Loucy (cell line): ENCODE results near the gene CNTRL.

ENCODE experiments used
- H2AFZ ChIP-seq: fragments of 200-600 bp; sonication (generic); 2 replicates; pipeline ENCODE4 v1.6.0; 2016; ENCODE audit warnings: antibody characterized with exemption, mild to moderate bottlenecking, low read length, moderate library complexity
- H3F3A ChIP-seq: fragments of 200-600 bp; 2 replicates; pipeline ENCODE4 v1.6.0; 2016; ENCODE audit warnings: antibody characterized with exemption, low read depth, mild to moderate bottlenecking
- H3K27me3 ChIP-seq: fragments of 200-600 bp; sonication (generic); 2 replicates; pipeline ENCODE4 v1.6.1; 2014; ENCODE audit warnings: low read length, mild to moderate bottlenecking; ENCODE audit not compliant: insufficient read depth, poor library complexity, severe bottlenecking
- H3K36me3 ChIP-seq: fragments of 200-600 bp; sonication (generic); 2 replicates; pipeline ENCODE4 v1.6.1; 2016; ENCODE audit warnings: low read length; ENCODE audit not compliant: insufficient read depth
- H3K4me1 ChIP-seq: fragments of 200-600 bp; sonication (generic); 2 replicates; pipeline ENCODE4 v1.5.1; 2014; ENCODE audit warnings: low read length, mild to moderate bottlenecking; ENCODE audit not compliant: insufficient read depth, poor library complexity, severe bottlenecking
- H3K4me2 ChIP-seq: fragments of 200-600 bp; sonication (generic); 2 replicates; pipeline ENCODE4 v1.6.0; 2014; ENCODE audit warnings: antibody characterized with exemption, low read length, low read depth, mild to moderate bottlenecking; ENCODE audit not compliant: poor library complexity, severe bottlenecking
- H3K4me3 ChIP-seq: fragments of 200-600 bp; sonication (generic); 2 replicates; pipeline ENCODE4 v1.5.1; 2014; ENCODE audit warnings: low read length, mild to moderate bottlenecking, mixed read lengths; ENCODE audit not compliant: poor library complexity, severe bottlenecking
- H3K79me2 ChIP-seq: fragments of 200-600 bp; sonication (generic); 2 replicates; pipeline ENCODE4 v1.6.1; 2014; ENCODE audit warnings: low read length; ENCODE audit not compliant: insufficient read depth
- H3K9ac ChIP-seq: fragments of 200-600 bp; sonication (generic); 2 replicates; pipeline ENCODE4 v1.6.0; 2014; ENCODE audit warnings: mild to moderate bottlenecking, low read depth, low read length, moderate library complexity; ENCODE audit not compliant: poor library complexity, severe bottlenecking
- H3K9me2 ChIP-seq: fragments of 200-600 bp; sonication (generic); replicated peaks from 2 replicates; pipeline ENCODE4 v1.6.1; 2016; ENCODE audit warnings: low read depth, low read length, mixed read lengths
- H3K9me3 ChIP-seq: fragments of 200-600 bp; sonication (generic); 2 replicates; pipeline ENCODE4 v1.6.1; 2014; ENCODE audit warnings: mild to moderate bottlenecking, antibody characterized with exemption, low read length, low read depth; ENCODE audit not compliant: insufficient read depth
- H4K20me1 ChIP-seq: fragments of 200-600 bp; sonication (generic); 2 replicates; pipeline ENCODE4 v1.6.0; 2014; ENCODE audit warnings: antibody characterized with exemption, low read length, mild to moderate bottlenecking; ENCODE audit not compliant: insufficient read depth, poor library complexity, severe bottlenecking
- CTCF ChIP-seq: fragments of 200-600 bp; sonication (generic); conservative IDR thresholded peaks from 2 replicates; pipeline ENCODE4 v1.5.1; 2014; ENCODE audit warnings: mild to moderate bottlenecking, antibody characterized with exemption, low read length
- EZH2phosphoT487 ChIP-seq: fragments of 200-600 bp; IDR thresholded peaks from 2 replicates; pipeline ENCODE4 v1.6.1; 2018; ENCODE audit warnings: antibody characterized with exemption, mild to moderate bottlenecking, moderate library complexity, borderline replicate concordance

CNTRL gene

GRCh38 chr9:121184463-121184862 lies 109.7 kb downstream of the CNTRL start:
- Histone ChIP-seq H3K36me3 (peaks cover 73% of the 10 kb centered on the region), H4K20me1 (peaks cover 55% of the 10 kb centered on the region), H2AFZ (no peak overlapping the region)

DNA sequence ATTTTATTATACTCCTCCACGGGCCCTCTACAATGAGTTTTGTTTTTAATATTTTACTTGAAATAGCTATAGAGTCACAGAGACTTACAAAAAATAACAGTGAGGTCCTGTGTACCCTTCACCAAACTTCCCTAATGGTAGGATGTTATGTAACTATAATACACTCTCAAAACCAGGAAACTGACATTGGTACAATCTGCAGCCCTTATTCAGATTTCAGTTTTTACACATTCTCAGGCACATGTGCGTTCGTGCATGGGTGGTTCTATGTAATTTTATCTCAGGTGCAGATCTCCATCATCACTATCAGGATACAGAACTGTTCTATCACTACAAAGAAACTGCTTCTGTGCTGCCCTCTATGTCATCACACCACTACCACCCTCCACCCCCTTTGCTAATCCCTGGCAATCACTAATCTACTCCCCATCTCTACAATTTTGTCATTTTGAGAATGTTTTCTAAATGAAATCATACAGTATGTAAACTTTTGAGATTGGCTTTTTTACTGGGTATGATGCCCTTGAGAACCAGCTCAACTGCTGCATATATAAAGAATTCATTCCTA lies 110.5 kb downstream of the CNTRL start:
- no peaks in the 10 kb centered on the region for H3F3A ChIP-seq
- no peaks in the 10 kb centered on the region for H3K27me3 ChIP-seq
- H3K9ac ChIP-seq, result no peak overlapping the region
- H4K20me1 ChIP-seq, result peaks cover 63% of the 10 kb centered on the region
- peaks cover 81% of the 10 kb centered on the region for H3K79me2 ChIP-seq
- H3K4me1 ChIP-seq, result peaks cover 24% of the 10 kb centered on the region
- no peak overlapping the region for H2AFZ ChIP-seq
- TF ChIP-seq EZH2phosphoT487, result no peak
- no peak for TF ChIP-seq CTCF
- H3K9me3 ChIP-seq, result no peaks in the 10 kb centered on the region
- H3K4me3 ChIP-seq, result no peak overlapping the region
- no peaks in the 10 kb centered on the region for H3K9me2 ChIP-seq
- H3K36me3 ChIP-seq, result peaks cover 70% of the 10 kb centered on the region; the same call in 1 of the 2 replicates
- H3K4me2 ChIP-seq, result peak overlapping the region; percentile 43

More at GRCh38 chr9:121184463-121184862, 109.7 kb downstream of the CNTRL start:
- Histone ChIP-seq H3K9me2 (no peaks in the 10 kb centered on the region), H3K4me3 (no peak overlapping the region), H3K9ac (no peak overlapping the region), H3K79me2 (peaks cover 76% of the 10 kb centered on the region), H3K4me2 (no peak overlapping the region), H3K4me1 (peaks cover 24% of the 10 kb centered on the region), H3F3A (no peaks in the 10 kb centered on the region), H3K9me3 (no peaks in the 10 kb centered on the region), H3K27me3 (no peaks in the 10 kb centered on the region)
- TF ChIP-seq CTCF, result no peak
- no peak for TF ChIP-seq EZH2phosphoT487

- TF ChIP-seq CTCF (no peak), EZH2phosphoT487 (no peak)
- Histone ChIP-seq H3K9me3 (no peaks in the 10 kb centered on the region), H3K9me2 (no peaks in the 10 kb centered on the region), H3F3A (no peaks in the 10 kb centered on the region), H3K9ac (no peak overlapping the region), H3K4me3 (no peak overlapping the region), H2AFZ (no peak overlapping the region), H4K20me1 (peaks cover 70% of the 10 kb centered on the region), H3K4me2 (peak overlapping the region; percentile 43), H3K79me2 (peaks cover 86% of the 10 kb centered on the region), H3K27me3 (no peaks in the 10 kb centered on the region), H3K36me3 (peaks cover 63% of the 10 kb centered on the region; the same call in 1 of the 2 replicates), H3K4me1 (peaks cover 24% of the 10 kb centered on the region)
Measured at GRCh38 chr9:121185774-121186403, 111.1 kb downstream of the CNTRL start.
